IMR-90 (cell line): Measurements from ENCODE around the gene EDN2. TPM values are rescaled to one million over a fixed set of nuclear protein-coding genes. Genes with fewer than 3 reads are reported as not detected.

Source experiments
- ATAC-seq: fragments of 200-7000 bp; cut with Tn5 transposase; 2 replicates; pipeline ENCODE4 v1.9.1; 2020; ENCODE audit warnings: low read depth, mild to moderate bottlenecking, moderate library complexity
- BruUV-seq: library from RNA; stranded (reverse); fragments of 400-500 nt; replicated peaks from 2 replicates; lab custom pipeline; 2021; lab: Mats Ljungman, UMichigan
- CTCF ChIA-PET: fragments of 300-600 bp; formaldehyde crosslinking; extraction: SDS; loops from one replicate; lab custom pipeline; 2021; ENCODE audit warnings: antibody characterized with exemption; lab: Yijun Ruan, JAX
- POLR2A ChIA-PET: fragments of 300-600 bp; sonication (Branson Sonifier 250); formaldehyde crosslinking; loops from one replicate; lab custom pipeline; 2022; ENCODE audit warnings: antibody characterized with exemption; ENCODE audit not compliant: unreplicated experiment; lab: Charles Lee
- DNase-seq: peaks from one replicate; pipeline ENCODE4 v3.0.0; 2013
- H2AFZ ChIP-seq: replicated peaks from 2 replicates; pipeline ENCODE3; 2013; ENCODE audit warnings: low read length, mild to moderate bottlenecking; ENCODE audit not compliant: poor library complexity
- H2AK5ac ChIP-seq: 2 replicates; pipeline ENCODE4 v1.6.1; 2013; ENCODE audit warnings: low read depth, low read length, inconsistent platforms
- H2AK9ac ChIP-seq: replicated peaks from 2 replicates; pipeline ENCODE3; 2013; ENCODE audit warnings: mild to moderate bottlenecking, low read depth, low read length, moderate library complexity; ENCODE audit not compliant: poor library complexity
- H2BK120ac ChIP-seq: 2 replicates; pipeline ENCODE4 v1.6.1; 2013; ENCODE audit warnings: low read depth, low read length, inconsistent platforms
- H2BK15ac ChIP-seq: 3 replicates; pipeline ENCODE4 v1.6.1; 2013; ENCODE audit warnings: low read depth, low read length, inconsistent platforms
- H2BK20ac ChIP-seq: 2 replicates; pipeline ENCODE4 v1.6.1; 2013; ENCODE audit warnings: low read depth, mild to moderate bottlenecking, inconsistent platforms, low read length, moderate library complexity
- H2BK5ac ChIP-seq: 2 replicates; pipeline ENCODE4 v1.6.1; 2013; ENCODE audit warnings: mild to moderate bottlenecking, low read depth, low read length, inconsistent platforms; ENCODE audit not compliant: poor library complexity, severe bottlenecking
- H3K14ac ChIP-seq: replicated peaks from 2 replicates; pipeline ENCODE4 v1.6.1; 2013; ENCODE audit warnings: low read depth, low read length, inconsistent platforms
- H3K18ac ChIP-seq: 2 replicates; pipeline ENCODE4 v1.6.1; 2013; ENCODE audit warnings: low read depth, low read length, control low read depth
- H3K23ac ChIP-seq: 2 replicates; pipeline ENCODE4 v1.6.1; 2013; ENCODE audit warnings: low read depth, low read length, inconsistent platforms
- H3K27ac ChIP-seq: 2 replicates; pipeline ENCODE4 v1.5.1; 2013; ENCODE audit warnings: mild to moderate bottlenecking, control low read depth, low read length; ENCODE audit not compliant: insufficient read depth
- H3K27me3 ChIP-seq: 2 replicates; pipeline ENCODE4 v1.6.1; 2013; ENCODE audit warnings: low read length; ENCODE audit not compliant: control insufficient read depth, insufficient read depth
- H3K36me3 ChIP-seq: 2 replicates; pipeline ENCODE4 v1.6.1; 2013; ENCODE audit warnings: low read length, mixed read lengths; ENCODE audit not compliant: control insufficient read depth, insufficient read depth
- H3K4ac ChIP-seq: 2 replicates; pipeline ENCODE4 v1.6.1; 2013; ENCODE audit warnings: low read depth, low read length, inconsistent platforms
- H3K4me1 ChIP-seq: 2 replicates; pipeline ENCODE4 v1.6.1; 2013; ENCODE audit warnings: low read length, mixed read lengths; ENCODE audit not compliant: control insufficient read depth, insufficient read depth
- H3K4me2 ChIP-seq: 2 replicates; pipeline ENCODE4 v1.6.1; 2013; ENCODE audit warnings: low read depth, mild to moderate bottlenecking, control low read depth, low read length, moderate library complexity
- H3K4me3 ChIP-seq: 2 replicates; pipeline ENCODE4 v1.5.1; 2013; ENCODE audit warnings: low read depth, mild to moderate bottlenecking, control low read depth, low read length, moderate library complexity; ENCODE audit not compliant: insufficient read depth
- H3K56ac ChIP-seq: 2 replicates; pipeline ENCODE4 v1.6.1; 2013; ENCODE audit warnings: low read length, inconsistent platforms; ENCODE audit not compliant: insufficient read depth; ENCODE audit errors: extremely low read depth
- H3K79me1 ChIP-seq, 2 experiments: 2 replicates each; pipeline ENCODE4 v1.6.1; 2013; ENCODE audit warnings: low read length in 2 of 2, inconsistent platforms in 1 of 2, low read depth in 1 of 2
- H3K9ac ChIP-seq: 2 replicates; pipeline ENCODE4 v1.6.1; 2013; ENCODE audit warnings: low read depth, low read length, control low read depth
- H3K9me1 ChIP-seq: 2 replicates; pipeline ENCODE4 v1.6.1; 2013; ENCODE audit warnings: low read length, inconsistent platforms; ENCODE audit not compliant: insufficient read depth
- H3K9me3 ChIP-seq: 2 replicates; pipeline ENCODE4 v1.6.1; 2013; ENCODE audit warnings: low read length; ENCODE audit not compliant: control insufficient read depth, insufficient read depth
- H4K20me1 ChIP-seq: 2 replicates; pipeline ENCODE4 v1.6.1; 2013; ENCODE audit warnings: low read length, inconsistent platforms; ENCODE audit not compliant: insufficient read depth
- H4K5ac ChIP-seq: 2 replicates; pipeline ENCODE4 v1.6.1; 2013; ENCODE audit warnings: mild to moderate bottlenecking, low read depth, low read length, control low read depth
- H4K8ac ChIP-seq, 2 experiments: 2 replicates each; pipeline ENCODE4 v1.6.1; 2013; ENCODE audit warnings: low read depth in 2 of 2, low read length in 2 of 2, control low read depth in 1 of 2, inconsistent platforms in 1 of 2
- H4K91ac ChIP-seq: 2 replicates; pipeline ENCODE4 v1.6.1; 2013; ENCODE audit warnings: low read depth, low read length, inconsistent platforms; ENCODE audit not compliant: insufficient read depth
- BHLHE40 ChIP-seq: fragments of 150-350 bp; IDR thresholded peaks from 2 replicates; pipeline ENCODE4 v1.6.1; 2016; ENCODE audit warnings: mild to moderate bottlenecking, low read depth, low read length
- CEBPB ChIP-seq: IDR thresholded peaks from 2 replicates; pipeline ENCODE4 v1.6.1; 2012; ENCODE audit warnings: low read depth, low read length, improper control_type of control experiment
- CTCF ChIP-seq: conservative IDR thresholded peaks from 2 replicates; pipeline ENCODE4 v1.5.1; 2012; ENCODE audit warnings: mild to moderate bottlenecking, low read depth, low read length, improper control_type of control experiment
- MAFK ChIP-seq: IDR thresholded peaks from 2 replicates; pipeline ENCODE4 v1.6.1; 2012; ENCODE audit warnings: low read depth, low read length, improper control_type of control experiment
- MXI1 ChIP-seq: IDR thresholded peaks from 2 replicates; pipeline ENCODE4 v1.6.1; 2012; ENCODE audit warnings: low read depth, mild to moderate bottlenecking, low read length, moderate library complexity, borderline replicate concordance
- RFX5 ChIP-seq: IDR thresholded peaks from 2 replicates; pipeline ENCODE4 v1.8.0; 2012; ENCODE audit warnings: low read depth, mild to moderate bottlenecking, low read length, moderate library complexity
- WGBS, 2 experiments: methylation state at CpG; one replicate each; pipeline versions ENCODE4 v1.1.5 to v1.1.7; 2013; ENCODE audit warnings: missing lambda C conversion rate in 2 of 2; ENCODE audit not compliant: insufficient read length in 1 of 2; ENCODE audit errors: extremely low coverage in 2 of 2; 5-methylcytosine and 5-hydroxymethylcytosine counted together
- dilution Hi-C: fragments of 300-500 bp; cut with HindIII; formaldehyde crosslinking; loops from one replicate; pipeline ENCODE4 v1.14.3; 2018; ENCODE audit warnings: low sequenced_read_pairs; ENCODE audit not compliant: unreplicated experiment
- in situ Hi-C: fragments of 300-500 bp; cut with MboI; formaldehyde crosslinking; loops from 3 replicates; pipeline ENCODE4 v1.14.3; 2019; ENCODE audit warnings: low sequenced_read_pairs, inconsistent platforms, mixed read lengths
- intact Hi-C: fragments of 100-400 bp; cut with micrococcal nuclease; formaldehyde crosslinking; loops from 2 replicates; pipeline ENCODE4 v1.10.0; 2022
- polyA plus RNA-seq, 3 experiments: library from polyadenylated mRNA; depleted of rRNA; stranded (reverse); fragments of >200 nt; gene quantifications; 2 replicates each; pipeline ENCODE4 v1.2.3, GENCODE V29; 2012; ENCODE audit warnings: low replicate concordance in 1 of 3
- total RNA-seq: library from RNA; depleted of rRNA; stranded (reverse); fragments of >200 nt; gene quantifications from 2 replicates; pipeline ENCODE4 v1.2.3, GENCODE V29; 2012

The EDN2 gene
- total and polyA plus RNA-seq, 2 of the 4 experiments (the other 2 are of a cell fraction) = 0.27 TPM; not detected in 1

GRCh38 chr1:41498804-41499203 lies 14.3 kb upstream of the EDN2 start:
- no peaks in the 10 kb centered on the region for H4K20me1 ChIP-seq
- peak overlapping the region; percentile 62 for H2AK9ac ChIP-seq
- peaks cover 18% of the 10 kb centered on the region for H3K4me1 ChIP-seq
- peak overlapping the region; percentile 92; the same call in 1 of the 2 replicates for H2AK5ac ChIP-seq
- CTCF ChIA-PET = no interaction called here
- H4K8ac ChIP-seq = 0 out of 4 replicates have a peak overlapping the region, but pooled peaks of 1 of the 2 experiments have one; percentile 30
- H3K9me1 ChIP-seq = peaks cover 23% of the 10 kb centered on the region
- no peak overlapping the region for H2BK5ac ChIP-seq
- POLR2A ChIA-PET = no interaction called here
- dilution Hi-C loops = no loop called here
- H3K56ac ChIP-seq = no peak overlapping the region
- peak overlapping the region; percentile 32; the same call in 1 of the 2 replicates for H3K4ac ChIP-seq
- no peaks in the 10 kb centered on the region for H3K27me3 ChIP-seq
- H2BK120ac ChIP-seq = 0 out of 2 replicates have a peak overlapping the region, but pooled peaks have one; percentile 9
- 55% methylated on average over 9 of the region's 12 CpGs; no CpG with 5 or more reads in 1 of the 2 experiments for WGBS, 2 experiments
- H2AFZ ChIP-seq = peak overlapping the region; percentile 37
- no peaks in the 10 kb centered on the region for H3K36me3 ChIP-seq
- no peaks in the 10 kb centered on the region for H3K79me1 ChIP-seq
- no peak overlapping the region for H3K14ac ChIP-seq
- H3K4me2 ChIP-seq = no peak overlapping the region
- no peak overlapping the region for H4K5ac ChIP-seq
- peak; percentile 4; the same call in 1 of the 2 replicates for ATAC-seq
- no peak overlapping the region for H3K23ac ChIP-seq
- H2BK15ac ChIP-seq = no peak overlapping the region
- no peaks in the 10 kb centered on the region for H3K9me3 ChIP-seq
- in situ Hi-C loops = no loop called here
- intact Hi-C loops = no loop called here
- H3K9ac ChIP-seq = no peak overlapping the region
- BruUV-seq = no TSS peak
- no peak overlapping the region for H3K18ac ChIP-seq
- H4K91ac ChIP-seq = no peak overlapping the region
- H3K27ac ChIP-seq = no peak overlapping the region
- peak; percentile 38 for DNase-seq
- no peak overlapping the region for H2BK20ac ChIP-seq
- no peak overlapping the region for H3K4me3 ChIP-seq
- TF ChIP-seq BHLHE40 (0 out of 2 replicates have a peak, but pooled peaks have one; percentile 8), MAFK (no peak), MXI1 (no peak), RFX5 (no peak), CEBPB (no peak), CTCF (no peak)
